HepG2 (cell line): ENCODE results near the gene GDI1. TPM values are rescaled to one million over a fixed set of nuclear protein-coding genes. Genes with fewer than 3 reads are reported as not detected.
A peak's percentile ranks its signal among the peaks of the same experiment; 100 is the strongest.

Experiments used
- BHLHE40 ChIP-seq: IDR thresholded peaks from 2 replicates; pipeline ENCODE4 v1.6.1; 2011; ENCODE audit warnings: low read length, improper control_type of control experiment
- RBM22 ChIP-seq: fragments of 200-400 bp; formaldehyde crosslinking; optimal IDR thresholded peaks from 2 replicates; pipeline ENCODE3; 2017; ENCODE audit warnings: mild to moderate bottlenecking, low read length, moderate library complexity
- SAP130 ChIP-seq: IDR thresholded peaks from 2 replicates; pipeline ENCODE4 v1.6.1; 2016; ENCODE audit warnings: low read depth
- ZNF205 ChIP-seq: IDR thresholded peaks from 2 replicates; pipeline ENCODE4 v1.6.1; 2018; ENCODE audit warnings: missing biosample characterization, missing genetic modification reagents
- polyA plus RNA-seq, 8 experiments: library from polyadenylated mRNA; depleted of rRNA in 3 of 8; stranded (reverse) in 7 of 8; unstranded in 1 of 8; fragments of >200 nt; fragmentation: Illumina TruSeq in 4 of 8; extraction: Trizol in 4 of 8; gene quantifications; 2 replicates each; pipeline versions ENCODE4 v1.2.1 to v1.2.3, GENCODE V29; 2011 to 2016; ENCODE audit warnings: low read depth in 4 of 8, missing spikeins in 1 of 8, mixed read lengths in 1 of 8; ENCODE audit not compliant: insufficient read depth in 1 of 8
- total RNA-seq, 5 experiments: library from RNA; depleted of rRNA; stranded (reverse); fragments of >200 nt; fragmentation: Illumina TruSeq; extraction: Trizol; gene quantifications; 2 replicates each; pipeline ENCODE4 v1.2.3, GENCODE V29; 2016; ENCODE audit warnings: low read depth in 1 of 5
- TF ChIP-seq, protein P1 (sequence below): sonication (generic); formaldehyde crosslinking; IDR thresholded peaks from 2 replicates; pipeline ENCODE4 v1.8.1; 2023; ENCODE audit warnings: mild to moderate bottlenecking, missing genetic modification reagents
- TF ChIP-seq, protein P2 (sequence below): IDR thresholded peaks from 2 replicates; pipeline ENCODE4 v1.6.1; 2018; ENCODE audit warnings: missing genetic modification reagents
- TF ChIP-seq, protein P3 (sequence below): sonication (generic); formaldehyde crosslinking; conservative IDR thresholded peaks from 2 replicates; pipeline ENCODE4 v1.4.0; 2020; ENCODE audit warnings: missing genetic modification reagents

Gene GDI1
- total and polyA plus RNA-seq, 2 of the 13 experiments (the other 11 are each of a cell fraction or from before 2014, with no cell fraction given), result 17.4 to 105 TPM

DNA sequence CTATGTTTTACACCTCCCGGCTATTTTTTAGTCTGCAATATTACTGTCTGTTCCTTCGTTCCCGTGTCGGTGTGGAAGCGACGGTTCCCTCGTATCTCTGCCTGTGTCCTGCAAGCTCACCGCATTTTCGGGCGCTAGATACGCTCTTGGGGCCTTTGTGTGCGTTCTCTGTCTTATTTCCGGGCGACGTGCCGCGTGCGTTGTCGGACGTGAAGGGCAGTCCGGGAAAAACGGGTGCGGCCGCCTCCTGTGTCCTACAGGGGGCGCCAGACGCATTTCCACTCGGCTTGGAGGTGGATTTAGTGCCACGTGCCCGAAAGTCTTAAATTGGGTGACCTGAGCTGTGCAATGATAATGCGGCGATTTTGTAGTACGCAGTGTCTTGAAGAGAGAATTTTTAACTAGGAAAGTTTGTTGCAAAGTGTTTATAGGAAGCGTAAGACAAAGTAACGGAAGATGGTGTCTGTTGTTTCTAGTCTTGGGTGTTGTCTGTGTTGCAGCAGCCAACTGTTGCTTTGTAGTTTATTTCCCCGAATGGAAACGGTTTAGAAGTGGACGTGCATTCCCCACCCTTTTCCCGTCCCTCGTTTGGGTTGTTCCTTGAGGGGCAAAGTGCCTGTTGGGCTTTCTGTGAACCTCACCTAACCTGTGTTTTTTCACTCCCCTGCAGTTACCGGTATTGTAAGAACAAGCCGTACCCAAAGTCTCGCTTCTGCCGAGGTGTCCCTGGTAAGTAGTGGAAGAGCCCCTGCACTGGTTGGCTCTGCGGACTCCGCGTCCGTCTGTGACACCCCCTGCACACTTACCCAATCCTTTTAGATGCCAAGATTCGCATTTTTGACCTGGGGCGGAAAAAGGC, 38.1 kb upstream of the GDI1 start (continued):
- TF ChIP-seq, protein P1, sequence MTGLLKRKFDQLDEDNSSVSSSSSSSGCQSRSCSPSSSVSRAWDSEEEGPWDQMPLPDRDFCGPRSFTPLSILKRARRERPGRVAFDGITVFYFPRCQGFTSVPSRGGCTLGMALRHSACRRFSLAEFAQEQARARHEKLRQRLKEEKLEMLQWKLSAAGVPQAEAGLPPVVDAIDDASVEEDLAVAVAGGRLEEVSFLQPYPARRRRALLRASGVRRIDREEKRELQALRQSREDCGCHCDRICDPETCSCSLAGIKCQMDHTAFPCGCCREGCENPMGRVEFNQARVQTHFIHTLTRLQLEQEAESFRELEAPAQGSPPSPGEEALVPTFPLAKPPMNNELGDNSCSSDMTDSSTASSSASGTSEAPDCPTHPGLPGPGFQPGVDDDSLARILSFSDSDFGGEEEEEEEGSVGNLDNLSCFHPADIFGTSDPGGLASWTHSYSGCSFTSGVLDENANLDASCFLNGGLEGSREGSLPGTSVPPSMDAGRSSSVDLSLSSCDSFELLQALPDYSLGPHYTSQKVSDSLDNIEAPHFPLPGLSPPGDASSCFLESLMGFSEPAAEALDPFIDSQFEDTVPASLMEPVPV, result no peak
- TF ChIP-seq, protein P2, sequence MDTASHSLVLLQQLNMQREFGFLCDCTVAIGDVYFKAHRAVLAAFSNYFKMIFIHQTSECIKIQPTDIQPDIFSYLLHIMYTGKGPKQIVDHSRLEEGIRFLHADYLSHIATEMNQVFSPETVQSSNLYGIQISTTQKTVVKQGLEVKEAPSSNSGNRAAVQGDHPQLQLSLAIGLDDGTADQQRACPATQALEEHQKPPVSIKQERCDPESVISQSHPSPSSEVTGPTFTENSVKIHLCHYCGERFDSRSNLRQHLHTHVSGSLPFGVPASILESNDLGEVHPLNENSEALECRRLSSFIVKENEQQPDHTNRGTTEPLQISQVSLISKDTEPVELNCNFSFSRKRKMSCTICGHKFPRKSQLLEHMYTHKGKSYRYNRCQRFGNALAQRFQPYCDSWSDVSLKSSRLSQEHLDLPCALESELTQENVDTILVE (CRISPR knock-in tag), result no peak
- TF ChIP-seq ZNF205 (0 out of 2 replicates have a peak, but pooled peaks have one; percentile 4), BHLHE40 (peak; percentile 27; the same call in 1 of the 2 replicates), SAP130 (CRISPR knock-in tag) (0 out of 2 replicates have a peak, but pooled peaks have one; percentile 34), RBM22 (peak; percentile 60)
- TF ChIP-seq, protein P3, sequence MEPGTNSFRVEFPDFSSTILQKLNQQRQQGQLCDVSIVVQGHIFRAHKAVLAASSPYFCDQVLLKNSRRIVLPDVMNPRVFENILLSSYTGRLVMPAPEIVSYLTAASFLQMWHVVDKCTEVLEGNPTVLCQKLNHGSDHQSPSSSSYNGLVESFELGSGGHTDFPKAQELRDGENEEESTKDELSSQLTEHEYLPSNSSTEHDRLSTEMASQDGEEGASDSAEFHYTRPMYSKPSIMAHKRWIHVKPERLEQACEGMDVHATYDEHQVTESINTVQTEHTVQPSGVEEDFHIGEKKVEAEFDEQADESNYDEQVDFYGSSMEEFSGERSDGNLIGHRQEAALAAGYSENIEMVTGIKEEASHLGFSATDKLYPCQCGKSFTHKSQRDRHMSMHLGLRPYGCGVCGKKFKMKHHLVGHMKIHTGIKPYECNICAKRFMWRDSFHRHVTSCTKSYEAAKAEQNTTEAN, result 0 out of 2 replicates have a peak, but pooled peaks have one; percentile 13
- TF ChIP-seq, all 625 proteins: peak for 51
